ENCODE results near the gene SMOC2.

DNA sequence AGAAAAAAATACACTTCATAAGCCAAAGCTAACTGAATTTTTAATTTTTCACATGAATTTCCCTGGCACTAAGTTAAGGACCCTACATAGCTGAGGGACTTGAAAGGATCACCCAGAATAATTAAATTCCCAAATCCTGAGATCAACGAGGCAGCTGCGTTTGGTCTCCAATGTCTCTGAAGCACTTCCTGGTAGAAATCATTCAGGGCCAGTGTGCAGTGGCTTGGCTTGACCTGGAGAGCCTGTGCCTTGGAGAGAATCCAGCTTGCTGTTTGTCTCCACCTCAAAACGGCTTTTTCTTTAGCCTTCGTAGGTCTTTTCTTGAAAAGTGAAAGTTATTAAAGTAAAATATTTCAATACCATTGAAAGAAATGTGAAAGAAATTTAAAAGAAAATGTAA, 92.4 kb downstream of the SMOC2 start:
- TF ChIP-seq, protein P1, sequence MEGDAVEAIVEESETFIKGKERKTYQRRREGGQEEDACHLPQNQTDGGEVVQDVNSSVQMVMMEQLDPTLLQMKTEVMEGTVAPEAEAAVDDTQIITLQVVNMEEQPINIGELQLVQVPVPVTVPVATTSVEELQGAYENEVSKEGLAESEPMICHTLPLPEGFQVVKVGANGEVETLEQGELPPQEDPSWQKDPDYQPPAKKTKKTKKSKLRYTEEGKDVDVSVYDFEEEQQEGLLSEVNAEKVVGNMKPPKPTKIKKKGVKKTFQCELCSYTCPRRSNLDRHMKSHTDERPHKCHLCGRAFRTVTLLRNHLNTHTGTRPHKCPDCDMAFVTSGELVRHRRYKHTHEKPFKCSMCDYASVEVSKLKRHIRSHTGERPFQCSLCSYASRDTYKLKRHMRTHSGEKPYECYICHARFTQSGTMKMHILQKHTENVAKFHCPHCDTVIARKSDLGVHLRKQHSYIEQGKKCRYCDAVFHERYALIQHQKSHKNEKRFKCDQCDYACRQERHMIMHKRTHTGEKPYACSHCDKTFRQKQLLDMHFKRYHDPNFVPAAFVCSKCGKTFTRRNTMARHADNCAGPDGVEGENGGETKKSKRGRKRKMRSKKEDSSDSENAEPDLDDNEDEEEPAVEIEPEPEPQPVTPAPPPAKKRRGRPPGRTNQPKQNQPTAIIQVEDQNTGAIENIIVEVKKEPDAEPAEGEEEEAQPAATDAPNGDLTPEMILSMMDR (IDR thresholded peaks at IDR 0.05): no peak
- TF ChIP-seq EZH2 (IDR thresholded peaks at IDR 0.05; ENCODE audit: borderline replicate concordance, insufficient read depth, low read depth, low read length, poor library complexity, severe bottlenecking): no peak

All from B cell (primary cell).